Daoy (cell line): Measurements from ENCODE around the gene NOTCH1. TPM values are rescaled to one million over a fixed set of nuclear protein-coding genes. Genes with fewer than 3 reads are reported as not detected.
A peak's percentile ranks its signal among the peaks of the same experiment; 100 is the strongest.
"Not testable (repeated sequence)": the region's sequence is repeated elsewhere in the genome, so short reads cannot be mapped to it uniquely, and the experiment has no call there.

Experiments used
- DNase-seq: peaks from one replicate; pipeline ENCODE4 v3.0.0-alpha.2; 2015; ENCODE audit warnings: low read depth
- total RNA-seq: library from RNA; depleted of rRNA; stranded (reverse); fragments of >200 nt; shearing (Covaris generic); gene quantifications from 2 replicates; pipeline ENCODE4 v1.2.3, GENCODE V29; 2014; rRNA removed

NOTCH1 gene
- total RNA-seq, result 4.4 and 8.7 TPM in 2 replicates

DNA sequence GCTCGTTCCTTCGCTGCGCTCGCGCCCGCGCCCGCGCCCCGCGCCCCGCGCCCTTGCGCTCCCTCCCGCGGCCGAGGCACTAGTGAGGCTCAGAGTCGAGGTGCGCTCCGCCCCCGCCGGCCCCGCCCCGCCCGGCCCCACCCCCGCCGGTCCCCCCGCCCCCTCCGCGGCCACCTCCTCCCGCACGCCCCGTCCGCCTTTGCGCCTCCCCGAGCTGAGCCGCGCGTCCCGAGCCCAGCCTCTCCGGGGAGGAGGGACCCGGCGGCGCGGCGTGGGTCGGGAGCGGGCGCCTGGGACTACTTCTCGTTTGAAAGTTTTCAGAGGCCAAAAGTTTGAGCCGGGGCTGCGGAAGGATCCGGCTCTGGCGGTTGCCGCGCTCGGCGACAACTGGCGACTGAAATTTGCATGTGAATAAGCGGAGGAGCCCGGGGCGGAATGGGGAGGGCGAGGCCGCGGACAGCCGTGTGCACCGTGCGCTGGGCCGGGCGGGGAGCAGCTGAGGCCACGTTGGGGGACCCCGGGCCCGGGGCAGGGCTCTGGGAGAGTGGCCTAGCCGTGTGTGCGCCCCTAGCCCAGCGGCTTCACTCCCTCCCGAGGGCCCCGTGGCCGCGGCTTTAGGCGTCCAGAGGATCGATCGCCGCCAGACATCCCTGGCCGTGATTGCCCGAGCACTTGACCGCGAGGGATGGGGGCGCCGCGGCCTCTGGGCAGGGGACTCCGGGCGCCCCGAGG lies at the start of gene NOTCH1:
NOTCH1 (minus strand) TSS at position 84 of the 732 bp plus-strand sequence. CDS start 262 bp downstream, outside the sequence.
- peak; percentile 93 for DNase-seq

DNA sequence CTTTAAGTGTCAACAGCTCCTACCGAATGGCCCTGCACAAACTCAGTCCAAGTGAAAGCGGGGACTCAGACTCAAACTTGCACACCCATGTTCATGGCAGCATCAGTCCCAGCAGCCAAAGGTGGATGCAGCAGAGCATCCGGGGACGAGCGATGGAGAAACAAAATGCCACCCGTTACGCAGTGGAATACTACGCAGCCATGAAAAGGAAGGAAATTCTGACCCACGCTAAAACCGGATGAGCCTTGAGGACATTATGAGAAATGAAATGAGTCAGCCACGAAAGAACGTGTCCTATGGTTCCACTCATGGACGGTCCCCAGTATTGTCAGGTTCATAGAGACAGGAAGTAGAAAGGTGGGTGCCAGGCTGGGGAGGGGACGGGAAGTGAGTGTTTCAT lies 48.6 kb upstream of the NOTCH1 start:
- no peak for DNase-seq

DNA sequence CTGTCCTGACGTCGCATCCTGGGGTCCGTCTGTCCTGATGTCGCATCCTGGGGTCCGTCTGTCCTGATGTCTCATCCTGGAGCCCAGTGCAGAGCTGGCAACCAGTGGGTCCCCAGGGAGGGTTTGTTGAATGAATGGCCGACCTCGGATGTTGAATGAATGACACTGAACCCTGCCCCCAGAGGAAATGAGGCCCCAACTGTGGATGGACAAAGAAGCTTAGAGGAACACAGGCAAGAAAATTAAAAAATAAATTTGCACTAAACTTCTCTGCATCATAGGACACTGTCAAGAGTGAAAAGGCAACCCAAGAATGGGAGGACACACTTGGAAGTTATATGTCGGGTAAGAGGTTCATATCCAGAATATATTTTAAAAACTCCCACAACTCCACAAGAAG lies 47.7 kb upstream of the NOTCH1 start:
- DNase-seq, result no peak

DNA sequence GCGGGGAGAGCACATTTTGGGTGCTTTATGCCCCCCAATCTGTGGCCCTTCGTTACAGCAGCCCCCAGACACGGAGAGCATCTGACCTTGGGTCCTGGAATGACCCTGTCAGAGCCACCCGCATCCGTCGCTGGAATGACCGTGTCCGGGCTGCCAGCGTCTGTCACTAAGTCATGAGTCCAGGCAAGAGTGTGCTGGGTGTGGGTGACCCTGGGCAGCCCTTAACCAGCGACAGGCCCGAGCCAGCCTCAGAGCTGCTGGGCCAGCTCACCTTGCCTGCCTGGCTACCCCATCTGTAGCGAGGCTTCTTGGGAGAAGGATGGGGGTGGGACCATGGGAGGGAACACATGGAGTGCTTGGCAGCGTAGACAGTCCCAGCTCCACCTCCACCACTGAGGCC lies 46.8 kb upstream of the NOTCH1 start:
- no peak for DNase-seq

DNA sequence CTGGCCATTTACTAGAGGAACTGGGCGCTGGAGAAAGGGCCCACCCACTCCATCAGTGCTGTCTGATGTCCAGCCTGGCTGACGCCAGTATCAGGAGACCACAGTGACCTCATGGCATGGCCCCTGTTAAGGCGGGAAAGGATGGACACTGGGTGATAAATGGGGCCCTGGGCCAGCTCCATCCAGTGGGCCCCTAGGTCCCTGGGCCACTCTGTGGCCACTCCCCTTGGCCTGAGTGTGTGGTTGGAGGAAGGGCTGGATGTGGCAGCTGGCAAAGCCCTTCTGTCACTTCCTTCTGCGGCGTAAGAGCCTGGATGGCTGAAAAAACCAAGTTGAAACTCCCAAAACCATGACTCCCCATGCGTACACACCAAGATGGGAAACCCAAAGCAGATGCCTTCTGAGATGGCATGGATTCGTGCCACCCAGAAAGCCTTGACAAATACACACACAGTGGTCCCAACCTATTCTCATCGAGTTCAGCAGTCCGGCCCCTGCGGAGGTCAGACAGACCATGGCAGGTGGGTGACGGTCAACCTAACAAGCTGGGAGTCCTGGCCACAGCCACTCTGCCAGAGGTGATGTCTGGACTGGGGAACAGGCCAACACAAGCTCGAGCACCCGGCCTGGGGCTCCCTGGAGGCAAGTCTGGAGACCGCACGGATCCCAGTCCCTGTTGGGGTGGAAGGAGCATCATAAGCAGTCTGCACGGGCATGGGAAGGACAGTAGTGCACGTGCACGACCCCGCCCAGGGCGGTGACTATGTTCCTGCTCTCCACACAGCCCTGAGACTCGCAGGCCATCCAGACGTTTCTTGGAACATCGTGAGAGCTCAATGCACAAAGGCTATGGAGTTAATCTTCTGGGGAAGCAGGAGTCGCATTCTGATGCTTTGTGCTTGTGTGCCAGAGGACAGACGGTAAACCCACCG lies 45.2 kb upstream of the NOTCH1 start:
- DNase-seq, result no peak

DNA sequence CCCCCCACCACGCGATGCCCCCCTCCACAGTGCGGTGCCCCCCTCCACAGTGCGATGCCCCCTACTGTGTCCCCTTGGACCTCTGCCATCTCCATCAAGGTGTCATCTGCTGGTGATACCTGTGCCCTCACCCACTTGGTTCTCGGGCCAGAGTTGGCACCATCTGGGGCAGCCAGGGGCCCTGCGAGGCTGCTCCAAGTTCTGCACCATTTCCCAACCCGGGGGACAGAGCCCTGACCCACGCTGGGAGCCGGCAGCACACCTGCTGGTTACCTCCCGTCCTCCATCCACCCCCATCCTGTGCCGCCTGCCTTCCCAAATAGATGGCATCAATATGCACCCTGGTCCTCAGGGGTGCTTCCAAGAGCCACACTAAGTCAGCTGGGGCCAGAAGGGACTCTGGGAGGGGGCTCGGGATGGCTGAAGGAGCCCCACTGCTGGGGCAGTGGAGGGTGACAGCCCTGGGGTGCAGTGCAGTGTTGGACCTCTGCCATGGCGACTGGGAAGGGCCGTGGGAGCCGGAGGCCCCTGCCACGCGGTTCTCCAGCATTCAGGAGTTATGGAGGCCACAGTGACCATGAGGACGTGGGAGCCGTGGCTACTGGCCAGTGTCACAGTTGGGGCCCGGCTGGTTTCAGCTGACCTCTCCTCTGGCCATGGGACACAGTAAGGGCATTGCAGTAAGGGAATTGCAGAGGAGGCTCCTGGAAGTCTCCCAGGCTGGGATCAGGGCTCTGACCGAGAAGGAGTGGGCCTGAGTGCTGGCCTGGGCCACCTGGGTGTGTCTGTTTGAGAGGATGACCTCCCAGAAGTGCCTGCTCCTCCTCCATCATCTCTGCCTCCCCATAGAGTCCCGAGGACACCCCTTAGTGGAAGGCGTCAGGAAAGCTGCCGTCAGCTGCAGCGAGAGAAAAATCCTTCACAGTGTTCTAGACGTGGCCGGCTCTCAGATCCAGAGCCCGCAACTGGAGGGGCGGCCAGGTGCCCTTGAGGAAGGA lies 44.2 kb upstream of the NOTCH1 start:
- DNase-seq, result no peak

DNA sequence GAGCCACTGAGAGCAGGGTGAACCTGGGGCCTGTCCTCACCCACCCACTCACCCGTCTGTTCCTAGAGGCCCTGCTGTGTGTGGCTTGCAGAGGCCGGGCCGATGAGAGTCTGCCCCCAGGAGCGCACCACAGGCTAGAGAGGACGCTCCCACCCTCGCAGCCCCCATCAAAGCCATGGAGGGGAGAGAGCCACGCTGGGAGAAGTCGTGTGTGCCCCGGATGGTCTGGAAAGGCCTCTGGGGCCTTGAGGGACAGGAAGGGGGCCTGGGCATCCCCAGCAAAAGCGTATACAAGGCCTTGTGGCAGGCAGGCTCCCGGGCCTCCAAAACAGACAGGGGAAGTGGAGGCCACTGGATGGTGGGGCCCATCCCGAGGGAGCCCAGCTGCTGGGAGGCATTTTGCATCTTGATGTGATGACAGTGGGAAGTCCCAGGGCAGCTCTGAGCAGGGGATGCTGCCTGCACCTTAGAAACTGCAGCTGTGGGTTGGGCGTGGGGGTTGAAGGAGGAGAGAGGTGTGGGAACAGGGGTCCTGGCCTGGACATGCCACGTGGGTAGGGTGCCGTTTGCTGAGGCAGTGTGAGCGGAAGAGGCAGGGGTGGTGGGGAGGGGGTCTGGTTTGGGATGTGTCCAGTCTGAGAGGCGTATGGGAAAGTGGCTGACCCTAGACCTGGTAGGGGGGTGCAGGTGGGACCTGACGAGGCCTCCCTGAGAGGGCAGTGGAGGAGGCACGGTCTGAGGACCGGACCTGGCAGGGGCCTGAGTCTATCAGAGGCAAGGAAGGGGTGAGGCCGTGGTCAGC lies 43.0 kb upstream of the NOTCH1 start:
- no peak for DNase-seq

DNA sequence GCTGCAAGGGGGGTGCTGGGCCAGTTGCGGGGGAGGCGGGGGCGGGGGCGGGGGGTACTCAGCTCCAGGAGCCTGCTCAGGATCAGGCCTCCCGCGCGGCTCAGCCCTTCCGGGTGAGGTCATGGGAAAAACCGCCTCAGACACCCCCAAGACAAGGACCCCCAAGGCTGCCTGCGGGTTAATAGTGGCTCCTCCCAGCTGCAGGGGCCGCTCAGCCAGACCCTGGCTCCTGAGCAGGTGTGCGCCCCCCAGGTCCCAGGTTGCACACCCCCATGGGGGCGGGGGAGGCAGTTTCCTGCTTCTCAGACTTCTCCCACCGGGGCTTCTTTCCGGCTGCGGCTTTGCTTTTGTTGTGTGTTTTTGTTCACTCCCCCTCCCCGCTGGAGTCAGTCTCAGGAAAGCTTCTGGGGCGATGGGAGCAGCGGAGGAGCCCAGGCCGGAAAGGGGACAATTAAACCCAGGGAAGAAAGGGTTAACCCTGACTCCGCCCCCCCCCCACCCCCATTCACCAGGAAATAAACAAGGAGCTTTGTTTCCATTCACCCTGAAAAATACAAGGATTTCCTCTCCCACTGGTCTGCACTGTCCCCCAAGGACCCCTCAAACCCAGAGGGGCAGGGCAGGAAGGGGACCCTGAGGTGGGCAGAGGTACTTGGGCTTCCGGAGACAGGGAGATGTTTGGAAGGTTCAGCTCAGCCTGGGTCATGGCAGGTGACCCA lies 42.3 kb upstream of the NOTCH1 start:
- peak; percentile 51 for DNase-seq

DNA sequence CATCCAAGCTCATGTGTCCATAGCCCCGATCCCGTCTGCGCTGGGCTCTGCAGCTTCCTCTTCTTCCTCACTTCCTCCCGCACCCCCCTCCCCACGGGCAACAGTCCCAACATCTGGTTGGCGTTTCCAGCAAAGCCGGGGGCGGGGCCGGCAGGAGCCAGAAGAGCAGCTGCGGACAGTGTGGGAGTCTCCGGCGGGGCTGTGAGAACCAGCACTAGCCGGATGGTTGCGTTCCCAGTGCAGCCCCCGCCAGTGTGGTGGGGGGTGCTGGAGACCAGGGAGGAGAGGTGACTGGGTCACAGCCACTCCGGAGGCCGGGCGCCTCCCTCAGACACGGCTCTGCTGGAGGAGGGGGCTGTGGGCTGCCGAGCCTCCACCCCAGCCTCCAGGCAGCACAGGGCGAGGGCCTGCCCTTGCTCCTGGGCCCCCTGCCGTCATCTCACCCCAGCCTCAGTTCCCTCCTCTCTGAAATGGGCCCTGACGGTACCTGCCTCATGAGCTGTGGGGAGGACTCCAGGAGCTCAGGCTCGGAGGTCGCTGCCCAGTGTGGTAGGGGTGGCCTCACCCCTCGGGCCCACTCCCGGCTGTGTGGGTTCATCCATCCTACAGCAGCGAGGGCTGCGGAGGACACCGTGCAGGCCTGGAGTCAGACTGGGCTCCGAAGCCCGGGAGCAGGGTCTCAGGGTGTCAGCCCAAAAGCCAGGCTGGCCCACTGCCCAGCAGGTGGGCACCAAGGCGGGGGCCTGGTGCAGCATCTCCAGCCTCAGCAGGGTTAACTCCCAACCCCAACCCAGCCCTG lies 41.5 kb upstream of the NOTCH1 start:
- peak; percentile 67 for DNase-seq

DNA sequence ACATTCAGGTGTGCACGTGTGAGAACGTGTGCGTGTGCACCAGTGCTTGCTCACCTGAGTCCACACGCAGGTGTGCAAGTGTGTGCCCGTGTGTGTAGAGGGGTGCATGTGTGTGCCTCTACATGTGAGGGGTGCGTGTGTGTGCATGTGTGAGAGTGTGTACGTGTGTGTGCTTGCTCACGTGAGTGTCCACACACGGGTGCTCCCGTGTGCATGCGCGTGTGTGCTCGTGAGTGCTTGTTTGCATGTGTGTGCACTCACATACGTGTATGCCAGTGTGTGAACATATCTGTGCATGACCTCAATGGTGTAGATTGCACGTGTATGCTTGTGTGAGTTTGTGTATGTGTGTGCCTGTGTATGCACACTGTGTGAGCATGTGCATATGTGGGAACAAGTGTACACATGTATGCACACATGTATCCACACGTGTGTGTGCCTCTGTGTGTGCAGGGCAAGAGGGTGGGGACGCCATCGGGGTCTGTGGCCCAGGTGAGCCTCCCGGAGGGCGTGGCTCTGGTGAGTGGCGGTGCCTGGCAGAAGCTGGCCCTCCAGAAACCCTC lies 40.6 kb upstream of the NOTCH1 start:
- DNase-seq, result no peak

DNA sequence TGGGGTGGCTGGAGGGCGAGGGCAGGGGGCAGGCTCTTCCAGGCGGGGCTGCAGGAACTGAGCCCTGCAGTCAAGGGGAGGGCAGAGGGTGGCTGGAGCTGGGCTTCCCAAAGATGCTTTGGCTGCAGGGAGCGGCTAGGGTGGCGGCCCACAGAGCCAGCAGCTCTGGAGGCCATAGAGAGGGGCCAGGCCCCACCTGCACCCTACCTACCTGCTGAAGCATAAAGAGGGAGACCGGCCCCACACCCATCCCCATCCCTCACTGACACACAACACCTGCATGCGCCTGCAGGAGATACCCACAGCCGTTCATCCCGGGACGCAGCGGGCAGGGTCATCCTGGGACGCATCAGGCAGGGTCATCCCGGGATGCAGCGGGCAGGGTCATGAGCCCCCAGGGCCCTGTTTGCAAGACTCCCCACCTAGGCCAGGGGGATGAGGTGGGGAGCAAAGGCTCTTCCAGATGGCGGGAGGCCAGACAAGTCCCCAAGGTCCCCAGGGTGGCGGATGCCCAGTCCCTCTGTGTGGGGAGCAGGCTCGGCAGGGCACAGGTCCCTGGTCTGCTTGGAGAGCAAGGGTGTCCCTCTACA lies 39.8 kb upstream of the NOTCH1 start:
- no peak for DNase-seq

DNA sequence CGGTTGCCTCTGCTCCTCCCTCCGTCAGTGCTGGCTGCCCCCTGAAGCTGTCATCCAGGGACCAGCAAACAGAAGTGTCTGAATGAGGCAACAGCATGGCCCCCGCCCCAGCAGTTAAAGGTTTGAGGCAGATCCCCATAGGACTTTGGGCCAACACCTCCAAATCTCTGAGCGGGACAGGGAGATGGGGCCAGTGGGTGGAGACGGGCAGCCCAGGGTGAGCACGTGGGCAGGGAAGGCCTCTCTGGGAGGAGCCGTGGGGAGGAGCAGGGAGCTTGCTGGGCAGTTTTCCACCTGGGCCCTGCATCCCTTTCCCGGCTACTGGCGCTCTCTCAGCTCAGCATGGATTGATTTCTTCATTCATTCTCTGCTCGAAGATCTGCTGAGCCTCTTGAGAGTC lies 39.1 kb upstream of the NOTCH1 start:
- no peak for DNase-seq

DNA sequence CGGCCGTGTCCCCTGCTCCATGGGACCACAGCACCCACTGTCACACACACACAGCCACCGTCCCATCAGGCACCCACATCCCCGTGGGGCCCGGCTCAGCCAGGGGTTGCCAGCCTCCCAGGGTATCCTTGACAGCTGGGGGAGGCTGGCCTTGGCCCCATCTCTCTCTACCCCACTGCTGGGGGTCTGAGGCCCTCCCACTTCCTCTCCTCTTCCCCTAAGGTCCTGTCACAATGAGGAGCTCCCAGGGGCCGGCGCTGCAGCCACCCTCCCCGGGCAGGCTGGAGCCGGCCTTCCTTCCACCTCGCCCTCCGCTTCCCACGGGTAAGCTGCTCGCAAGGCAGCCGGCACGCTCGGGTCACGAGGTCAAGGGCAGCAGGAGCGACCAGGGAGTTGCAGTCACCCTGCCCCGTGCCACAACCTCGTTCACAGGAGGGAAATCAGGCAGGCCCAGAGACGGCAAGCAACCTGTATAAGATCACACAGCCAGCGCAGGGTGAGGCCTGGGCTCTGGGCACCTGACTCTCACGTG lies 38.6 kb upstream of the NOTCH1 start:
- no peak for DNase-seq

DNA sequence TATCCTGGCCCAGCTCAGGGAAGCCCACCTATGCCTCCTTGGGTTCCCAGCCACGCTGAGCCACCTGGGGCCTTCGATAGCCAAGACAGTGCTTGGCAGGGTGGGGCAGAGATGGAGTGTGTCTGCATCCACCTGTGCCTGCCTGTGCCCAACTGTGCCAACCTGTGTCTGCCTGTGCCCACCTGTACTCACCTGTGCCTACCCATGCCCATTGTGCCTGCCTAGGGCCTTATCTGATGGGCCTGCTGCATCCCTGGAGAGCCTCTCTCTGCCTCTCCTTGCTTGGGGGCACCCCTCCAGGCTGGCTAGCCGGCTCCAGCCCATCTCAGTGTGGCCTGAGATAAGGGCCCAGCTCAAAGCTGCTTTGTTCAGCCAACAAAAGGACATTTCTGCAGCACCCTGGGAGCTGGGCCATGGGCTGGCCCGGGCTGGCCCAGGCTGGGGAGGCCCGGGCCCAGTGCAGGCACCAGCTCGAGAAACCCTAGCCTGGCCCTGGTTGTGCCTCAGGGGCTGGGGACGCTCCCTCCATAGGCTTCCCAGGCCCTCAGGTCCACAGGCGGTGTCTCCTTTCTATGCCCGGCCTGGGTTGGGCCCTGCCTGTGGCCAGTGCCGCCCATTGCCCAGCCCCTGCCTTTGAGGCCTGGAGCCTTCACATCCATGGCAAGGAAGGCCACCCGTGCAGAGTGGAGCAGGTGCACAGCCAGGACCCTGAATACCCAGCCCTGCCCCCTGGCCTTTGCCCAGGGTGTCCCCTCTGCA lies 37.3 kb upstream of the NOTCH1 start:
- DNase-seq, result no peak

DNA sequence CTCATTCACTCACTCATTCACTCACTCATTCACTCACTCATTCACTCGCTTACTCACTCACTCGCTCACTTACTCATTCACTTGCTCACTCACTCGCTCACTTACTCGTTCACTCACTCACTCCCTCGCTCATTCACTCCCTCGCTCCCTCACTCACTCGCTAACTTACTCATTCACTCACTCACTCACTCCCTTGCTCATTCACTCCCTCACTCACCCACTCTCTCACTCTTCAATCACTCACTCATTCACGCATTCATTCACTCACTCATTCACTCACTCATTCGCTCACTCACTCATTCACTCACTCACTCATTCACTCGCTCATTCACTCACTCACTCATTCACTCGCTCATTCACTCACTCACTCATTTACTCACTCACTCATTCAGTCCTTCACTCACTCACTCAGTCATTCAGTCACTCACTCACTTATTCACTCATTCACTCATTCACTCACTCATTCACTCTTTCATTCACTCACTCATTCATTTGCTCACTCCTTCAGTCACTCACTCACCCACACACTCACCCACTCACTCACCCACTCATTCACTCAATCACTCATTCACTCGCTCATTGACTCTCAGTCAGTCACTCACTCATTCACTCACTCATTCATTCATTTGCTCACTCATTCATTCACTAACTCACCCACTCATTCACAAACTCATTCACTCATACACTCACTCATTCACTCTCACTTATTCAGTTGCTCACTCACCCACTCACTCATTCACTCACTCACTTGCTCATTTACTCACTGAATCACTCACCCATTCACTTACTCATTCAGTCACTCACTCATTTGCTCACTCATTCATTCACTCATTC lies 36.0 kb upstream of the NOTCH1 start:
- no peak for DNase-seq

DNA sequence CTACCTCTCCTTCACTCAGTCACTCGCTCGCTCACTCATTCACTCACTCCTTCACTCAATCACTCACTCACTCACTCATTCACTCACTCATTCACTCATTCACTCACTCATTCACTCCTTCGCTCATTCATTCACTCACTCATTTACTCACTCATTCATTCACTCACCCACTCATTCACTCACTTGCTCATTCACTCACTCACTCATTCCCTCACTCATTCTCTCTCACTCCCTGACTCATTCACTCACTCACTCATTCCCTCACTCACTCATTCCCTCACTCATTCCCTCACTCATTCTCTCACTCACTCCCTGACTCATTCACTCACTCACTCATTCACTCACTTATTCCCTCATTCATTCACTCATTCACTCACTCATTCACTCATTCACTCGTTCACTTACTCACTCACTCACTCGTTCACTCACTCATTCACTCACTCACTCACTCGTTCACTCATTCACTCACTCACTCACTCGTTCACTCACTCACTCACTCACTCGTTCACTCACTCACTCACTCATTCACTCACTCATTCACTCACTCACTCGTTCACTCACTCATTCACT lies 33.9 kb upstream of the NOTCH1 start:
- not testable (repeated sequence) for DNase-seq
